K562 (cell line): ENCODE data around the gene DACT3. TPM values are rescaled to one million over a fixed set of nuclear protein-coding genes. Genes with fewer than 3 reads are reported as not detected.

ENCODE experiments used
- BHLHE40 ChIP-seq: IDR thresholded peaks from 2 replicates; pipeline ENCODE4 v1.6.1; 2011; ENCODE audit warnings: low read length, improper control_type of control experiment
- CBFA2T3 ChIP-seq: fragments of 450-650 bp; IDR thresholded peaks from 2 replicates; pipeline ENCODE4 v1.6.1; 2017
- CBX5 ChIP-seq: IDR thresholded peaks from 2 replicates; pipeline ENCODE4 v1.6.1; 2014; ENCODE audit warnings: low read depth, borderline replicate concordance
- DPF2 ChIP-seq: fragments of 450-650 bp; IDR thresholded peaks from 2 replicates; pipeline ENCODE4 v1.6.1; 2016
- EP400 ChIP-seq: fragments of 450-650 bp; IDR thresholded peaks from 2 replicates; pipeline ENCODE4 v1.6.1; 2017; ENCODE audit warnings: antibody characterized with exemption, mild to moderate bottlenecking, moderate library complexity
- HDAC1 ChIP-seq, 2 experiments: fragments of 450-650 bp; IDR thresholded peaks; 2 replicates each; pipeline ENCODE4 v1.6.1; 2016 to 2017; ENCODE audit warnings: inconsistent platforms in 1 of 2, mild to moderate bottlenecking in 1 of 2, moderate library complexity in 1 of 2
- LARP7 ChIP-seq: fragments of 450-650 bp; IDR thresholded peaks from 2 replicates; pipeline ENCODE4 v1.6.1; 2016
- MYNN ChIP-seq, 2 experiments: sonication (generic); formaldehyde crosslinking in 1 of 2; IDR thresholded peaks; 2 replicates each; pipeline versions ENCODE4 v1.5.0 to v1.6.1; 2016 to 2020; ENCODE audit warnings: antibody characterized with exemption in 1 of 2, missing genetic modification reagents in 1 of 2
- TAL1 ChIP-seq: fragments of 450-650 bp; IDR thresholded peaks from 2 replicates; pipeline ENCODE4 v1.6.1; 2016; ENCODE audit warnings: mild to moderate bottlenecking
- polyA plus RNA-seq, 8 experiments: library from polyadenylated mRNA; depleted of rRNA in 4 of 8; stranded (reverse) in 5 of 8; unstranded in 3 of 8; fragments of >200 nt; fragmentation: Nextera tagmentation in 2 of 8; fragmentation: Illumina TruSeq in 1 of 8; extraction: Ambion mirVana in 2 of 8; extraction: Trizol in 1 of 8; gene quantifications; 2 replicates each; pipeline versions ENCODE4 v1.2.1 to v1.2.3, GENCODE V29; 2011 to 2014; ENCODE audit warnings: inconsistent platforms in 1 of 8, missing spikeins in 1 of 8
- total RNA-seq, 7 experiments: library from RNA; depleted of rRNA in 6 of 7; stranded (reverse); fragments of >200 nt in 6 of 7; fragmentation: Illumina TruSeq in 2 of 7; extraction: Trizol in 2 of 7; gene quantifications; 2 replicates each; pipeline versions ENCODE4 v1.2.1 to v1.2.3, GENCODE V29; 2011 to 2021; ENCODE audit warnings: low replicate concordance in 1 of 7
- TF ChIP-seq, protein P1 (sequence below): sonication (generic); formaldehyde crosslinking; IDR thresholded peaks from 2 replicates; pipeline ENCODE4 v1.8.0; 2023; ENCODE audit warnings: missing genetic modification reagents, mild to moderate bottlenecking, borderline replicate concordance
- TF ChIP-seq, protein P2 (sequence below), 2 experiments: IDR thresholded peaks; 2 replicates each; pipeline ENCODE4 v1.6.1; 2012; ENCODE audit warnings: improper control_type of control experiment in 2 of 2, low read depth in 2 of 2, low read length in 2 of 2, borderline replicate concordance in 1 of 2
- TF ChIP-seq, protein P3 (sequence below): fragments of 450-650 bp; IDR thresholded peaks from 2 replicates; pipeline ENCODE4 v1.6.1; 2016
- TF ChIP-seq, protein P4 (sequence below): fragments of 200-800 bp; sonication (Bioruptor generic); IDR thresholded peaks from 2 replicates; pipeline ENCODE4 v1.6.1; 2017; ENCODE audit warnings: missing genetic modification characterization, missing compliant biosample characterization

DACT3 gene
- total and polyA plus RNA-seq, 9 of the 15 experiments (the other 6 are each of a cell fraction or from before 2014, with no cell fraction given), result 0.67 to 6.5 (median 3.5) TPM

DNA sequence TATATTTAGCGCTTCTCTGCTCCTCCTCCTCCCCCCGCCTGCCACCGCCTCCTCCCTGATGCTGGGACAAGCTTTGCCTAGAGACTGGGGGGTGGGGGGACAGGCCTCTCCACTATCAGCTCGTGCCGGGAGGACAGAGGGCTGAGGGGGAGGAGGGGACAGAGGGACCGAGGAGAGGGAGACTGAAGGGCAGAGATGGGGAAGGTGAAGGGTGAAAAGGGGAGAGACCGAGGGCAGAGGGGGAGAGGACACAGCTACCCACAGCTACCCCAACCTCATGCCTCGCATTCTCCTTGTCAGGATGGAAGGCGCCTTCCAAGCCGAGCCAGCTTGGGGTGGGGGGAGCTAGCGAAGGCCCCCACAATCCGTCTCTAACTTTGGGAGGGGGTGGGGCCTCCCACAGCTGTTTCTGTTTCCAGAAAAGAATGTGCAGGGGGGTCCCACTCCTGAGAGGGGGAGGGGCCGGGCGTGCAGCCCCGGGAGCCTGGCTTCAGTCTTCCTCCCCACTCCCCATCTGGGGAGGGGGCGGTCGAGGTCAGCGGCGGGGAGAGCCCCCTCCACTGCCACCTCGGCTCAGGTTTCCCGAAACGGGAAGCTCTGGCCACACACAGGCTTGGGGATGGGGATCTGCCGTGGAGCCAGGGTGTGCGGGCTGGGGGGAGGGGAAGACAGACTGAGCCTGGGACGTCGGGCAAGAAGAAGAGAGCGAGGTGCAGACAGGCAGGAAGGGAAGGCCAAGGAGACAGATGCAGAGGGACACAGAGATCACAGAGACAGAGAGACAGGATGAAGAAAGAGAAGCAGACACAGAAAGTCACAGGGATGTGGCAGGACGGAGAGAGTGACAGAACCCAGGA, 1.6 kb downstream of the DACT3 start (continued):
- TF ChIP-seq, protein P1, sequence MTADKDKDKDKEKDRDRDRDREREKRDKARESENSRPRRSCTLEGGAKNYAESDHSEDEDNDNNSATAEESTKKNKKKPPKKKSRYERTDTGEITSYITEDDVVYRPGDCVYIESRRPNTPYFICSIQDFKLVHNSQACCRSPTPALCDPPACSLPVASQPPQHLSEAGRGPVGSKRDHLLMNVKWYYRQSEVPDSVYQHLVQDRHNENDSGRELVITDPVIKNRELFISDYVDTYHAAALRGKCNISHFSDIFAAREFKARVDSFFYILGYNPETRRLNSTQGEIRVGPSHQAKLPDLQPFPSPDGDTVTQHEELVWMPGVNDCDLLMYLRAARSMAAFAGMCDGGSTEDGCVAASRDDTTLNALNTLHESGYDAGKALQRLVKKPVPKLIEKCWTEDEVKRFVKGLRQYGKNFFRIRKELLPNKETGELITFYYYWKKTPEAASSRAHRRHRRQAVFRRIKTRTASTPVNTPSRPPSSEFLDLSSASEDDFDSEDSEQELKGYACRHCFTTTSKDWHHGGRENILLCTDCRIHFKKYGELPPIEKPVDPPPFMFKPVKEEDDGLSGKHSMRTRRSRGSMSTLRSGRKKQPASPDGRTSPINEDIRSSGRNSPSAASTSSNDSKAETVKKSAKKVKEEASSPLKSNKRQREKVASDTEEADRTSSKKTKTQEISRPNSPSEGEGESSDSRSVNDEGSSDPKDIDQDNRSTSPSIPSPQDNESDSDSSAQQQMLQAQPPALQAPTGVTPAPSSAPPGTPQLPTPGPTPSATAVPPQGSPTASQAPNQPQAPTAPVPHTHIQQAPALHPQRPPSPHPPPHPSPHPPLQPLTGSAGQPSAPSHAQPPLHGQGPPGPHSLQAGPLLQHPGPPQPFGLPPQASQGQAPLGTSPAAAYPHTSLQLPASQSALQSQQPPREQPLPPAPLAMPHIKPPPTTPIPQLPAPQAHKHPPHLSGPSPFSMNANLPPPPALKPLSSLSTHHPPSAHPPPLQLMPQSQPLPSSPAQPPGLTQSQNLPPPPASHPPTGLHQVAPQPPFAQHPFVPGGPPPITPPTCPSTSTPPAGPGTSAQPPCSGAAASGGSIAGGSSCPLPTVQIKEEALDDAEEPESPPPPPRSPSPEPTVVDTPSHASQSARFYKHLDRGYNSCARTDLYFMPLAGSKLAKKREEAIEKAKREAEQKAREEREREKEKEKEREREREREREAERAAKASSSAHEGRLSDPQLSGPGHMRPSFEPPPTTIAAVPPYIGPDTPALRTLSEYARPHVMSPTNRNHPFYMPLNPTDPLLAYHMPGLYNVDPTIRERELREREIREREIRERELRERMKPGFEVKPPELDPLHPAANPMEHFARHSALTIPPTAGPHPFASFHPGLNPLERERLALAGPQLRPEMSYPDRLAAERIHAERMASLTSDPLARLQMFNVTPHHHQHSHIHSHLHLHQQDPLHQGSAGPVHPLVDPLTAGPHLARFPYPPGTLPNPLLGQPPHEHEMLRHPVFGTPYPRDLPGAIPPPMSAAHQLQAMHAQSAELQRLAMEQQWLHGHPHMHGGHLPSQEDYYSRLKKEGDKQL, result no peak
- TF ChIP-seq TAL1, result peak; percentile 33; the same call in 1 of the 2 replicates
- no peak for TF ChIP-seq EP400
- TF ChIP-seq BHLHE40, result peak; percentile 84
- peak; percentile 78 for TF ChIP-seq CBFA2T3
- TF ChIP-seq, protein P2, sequence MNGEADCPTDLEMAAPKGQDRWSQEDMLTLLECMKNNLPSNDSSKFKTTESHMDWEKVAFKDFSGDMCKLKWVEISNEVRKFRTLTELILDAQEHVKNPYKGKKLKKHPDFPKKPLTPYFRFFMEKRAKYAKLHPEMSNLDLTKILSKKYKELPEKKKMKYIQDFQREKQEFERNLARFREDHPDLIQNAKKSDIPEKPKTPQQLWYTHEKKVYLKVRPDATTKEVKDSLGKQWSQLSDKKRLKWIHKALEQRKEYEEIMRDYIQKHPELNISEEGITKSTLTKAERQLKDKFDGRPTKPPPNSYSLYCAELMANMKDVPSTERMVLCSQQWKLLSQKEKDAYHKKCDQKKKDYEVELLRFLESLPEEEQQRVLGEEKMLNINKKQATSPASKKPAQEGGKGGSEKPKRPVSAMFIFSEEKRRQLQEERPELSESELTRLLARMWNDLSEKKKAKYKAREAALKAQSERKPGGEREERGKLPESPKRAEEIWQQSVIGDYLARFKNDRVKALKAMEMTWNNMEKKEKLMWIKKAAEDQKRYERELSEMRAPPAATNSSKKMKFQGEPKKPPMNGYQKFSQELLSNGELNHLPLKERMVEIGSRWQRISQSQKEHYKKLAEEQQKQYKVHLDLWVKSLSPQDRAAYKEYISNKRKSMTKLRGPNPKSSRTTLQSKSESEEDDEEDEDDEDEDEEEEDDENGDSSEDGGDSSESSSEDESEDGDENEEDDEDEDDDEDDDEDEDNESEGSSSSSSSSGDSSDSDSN (IDR thresholded peaks at IDR 0.05; ENCODE audit: borderline replicate concordance in 1 of 2, low read depth in 2 of 2, low read length in 2 of 2), result peak in 1 of 2 experiments; percentile 57; a peak in 1 of 4 replicates
- peak; percentile 60 for TF ChIP-seq DPF2
- TF ChIP-seq, protein P3, sequence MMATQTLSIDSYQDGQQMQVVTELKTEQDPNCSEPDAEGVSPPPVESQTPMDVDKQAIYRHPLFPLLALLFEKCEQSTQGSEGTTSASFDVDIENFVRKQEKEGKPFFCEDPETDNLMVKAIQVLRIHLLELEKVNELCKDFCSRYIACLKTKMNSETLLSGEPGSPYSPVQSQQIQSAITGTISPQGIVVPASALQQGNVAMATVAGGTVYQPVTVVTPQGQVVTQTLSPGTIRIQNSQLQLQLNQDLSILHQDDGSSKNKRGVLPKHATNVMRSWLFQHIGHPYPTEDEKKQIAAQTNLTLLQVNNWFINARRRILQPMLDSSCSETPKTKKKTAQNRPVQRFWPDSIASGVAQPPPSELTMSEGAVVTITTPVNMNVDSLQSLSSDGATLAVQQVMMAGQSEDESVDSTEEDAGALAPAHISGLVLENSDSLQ, result peak; percentile 50
- no peak for TF ChIP-seq CBX5
- TF ChIP-seq HDAC1 (IDR thresholded peaks at IDR 0.05), result peak in 1 of 2 experiments; percentile 53; a peak in 2 of 4 replicates
- TF ChIP-seq MYNN (IDR thresholded peaks at IDR 0.05), result no peak
- no peak for TF ChIP-seq MYNN (CRISPR knock-in tag; IDR thresholded peaks at IDR 0.05)
- TF ChIP-seq LARP7, result peak; percentile 74; the same call in 1 of the 2 replicates
- TF ChIP-seq, protein P4, sequence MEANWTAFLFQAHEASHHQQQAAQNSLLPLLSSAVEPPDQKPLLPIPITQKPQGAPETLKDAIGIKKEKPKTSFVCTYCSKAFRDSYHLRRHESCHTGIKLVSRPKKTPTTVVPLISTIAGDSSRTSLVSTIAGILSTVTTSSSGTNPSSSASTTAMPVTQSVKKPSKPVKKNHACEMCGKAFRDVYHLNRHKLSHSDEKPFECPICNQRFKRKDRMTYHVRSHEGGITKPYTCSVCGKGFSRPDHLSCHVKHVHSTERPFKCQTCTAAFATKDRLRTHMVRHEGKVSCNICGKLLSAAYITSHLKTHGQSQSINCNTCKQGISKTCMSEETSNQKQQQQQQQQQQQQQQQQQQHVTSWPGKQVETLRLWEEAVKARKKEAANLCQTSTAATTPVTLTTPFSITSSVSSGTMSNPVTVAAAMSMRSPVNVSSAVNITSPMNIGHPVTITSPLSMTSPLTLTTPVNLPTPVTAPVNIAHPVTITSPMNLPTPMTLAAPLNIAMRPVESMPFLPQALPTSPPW (CRISPR knock-in tag), result peak; percentile 84
